IPS-20b (cell line): ENCODE results near the gene KCNAB1.

Experiments
- H3K27ac ChIP-seq: one replicate; pipeline ENCODE4 v1.5.1; 2013; ENCODE audit warnings: low read length
- H3K27me3 ChIP-seq: 2 replicates; pipeline ENCODE4 v1.6.1; 2013; ENCODE audit warnings: mild to moderate bottlenecking, low read length, inconsistent platforms; ENCODE audit not compliant: insufficient read depth
- H3K36me3 ChIP-seq: 2 replicates; pipeline ENCODE4 v1.6.1; 2013; ENCODE audit warnings: low read depth, mild to moderate bottlenecking, inconsistent platforms, low read length, moderate library complexity; ENCODE audit not compliant: insufficient read depth
- H3K4me1 ChIP-seq: 2 replicates; pipeline ENCODE4 v1.6.1; 2013; ENCODE audit warnings: mild to moderate bottlenecking, control low read depth, inconsistent platforms, low read length, moderate library complexity; ENCODE audit not compliant: insufficient read depth
- H3K4me3 ChIP-seq: 2 replicates; pipeline ENCODE4 v1.5.1; 2013; ENCODE audit warnings: mild to moderate bottlenecking, low read length, inconsistent platforms
- H3K9ac ChIP-seq: 2 replicates; pipeline ENCODE4 v1.6.1; 2013; ENCODE audit warnings: low read depth, mild to moderate bottlenecking, inconsistent platforms, low read length, moderate library complexity
- H3K9me3 ChIP-seq: 2 replicates; pipeline ENCODE4 v1.6.1; 2013; ENCODE audit warnings: mild to moderate bottlenecking, low read depth, low read length, inconsistent platforms; ENCODE audit not compliant: insufficient read depth

The KCNAB1 gene

DNA sequence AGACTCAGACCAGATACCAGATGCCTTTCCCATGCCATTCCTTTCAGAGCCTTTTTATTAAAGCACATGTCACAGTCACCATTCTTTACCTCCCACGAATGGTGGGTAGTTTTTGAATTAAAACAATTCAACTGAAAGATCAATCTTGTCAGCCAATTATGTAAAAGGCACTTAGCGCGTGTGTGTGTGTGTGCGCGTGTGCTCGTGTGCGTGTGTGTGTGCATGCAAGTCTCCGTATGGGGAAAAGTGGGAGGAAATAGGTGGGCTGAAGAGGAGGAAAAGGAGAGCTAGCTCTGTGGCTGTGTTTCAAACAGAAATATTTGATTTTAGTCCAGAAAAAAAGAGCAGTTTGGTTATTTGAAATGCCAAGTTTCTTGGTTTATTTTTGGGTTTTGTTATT, 177.2 kb downstream of the KCNAB1 start:
- peaks cover 19% of the 10 kb centered on the region for H3K27me3 ChIP-seq
- H3K9ac ChIP-seq: no peak overlapping the region
- H3K4me1 ChIP-seq: no peaks in the 10 kb centered on the region
- H3K4me3 ChIP-seq: no peak overlapping the region
- no peak overlapping the region for H3K27ac ChIP-seq
- no peaks in the 10 kb centered on the region for H3K9me3 ChIP-seq
- no peaks in the 10 kb centered on the region for H3K36me3 ChIP-seq

DNA sequence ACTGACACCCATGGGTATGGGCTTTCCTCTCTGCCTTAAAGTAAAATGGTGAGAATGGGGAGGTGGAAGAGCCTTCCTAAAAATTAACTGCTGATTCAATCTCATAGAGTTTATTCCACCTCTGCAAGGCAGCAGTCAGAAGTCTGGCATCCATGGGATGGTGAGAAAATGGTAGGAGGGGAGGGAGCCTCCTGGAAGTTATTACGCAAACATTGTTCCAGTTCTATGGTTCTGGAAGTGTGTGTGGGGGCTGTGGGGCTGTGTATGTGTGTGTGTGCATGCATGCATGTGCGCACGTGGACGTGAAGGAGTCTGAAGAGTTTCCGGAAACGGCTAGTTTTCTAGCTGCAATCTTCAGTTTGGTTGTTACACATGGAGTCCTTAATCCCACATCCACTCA, 177.6 kb downstream of the KCNAB1 start:
- Histone ChIP-seq H3K36me3 (no peaks in the 10 kb centered on the region), H3K9ac (no peak overlapping the region), H3K27me3 (peaks cover 14% of the 10 kb centered on the region), H3K27ac (no peak overlapping the region), H3K4me3 (no peak overlapping the region), H3K4me1 (no peaks in the 10 kb centered on the region), H3K9me3 (no peaks in the 10 kb centered on the region)

GRCh38 chr3:156298938-156299337, 178.6 kb downstream of the KCNAB1 start:
- Histone ChIP-seq H3K9me3 (no peaks in the 10 kb centered on the region), H3K4me1 (no peaks in the 10 kb centered on the region), H3K4me3 (no peak overlapping the region), H3K27ac (no peak overlapping the region), H3K9ac (no peak overlapping the region), H3K27me3 (peaks cover 5% of the 10 kb centered on the region), H3K36me3 (no peaks in the 10 kb centered on the region)

GRCh38 chr3:156299569-156299968, 179.2 kb downstream of the KCNAB1 start:
- H3K4me3 ChIP-seq: no peak overlapping the region
- no peaks in the 10 kb centered on the region for H3K9me3 ChIP-seq
- no peak overlapping the region for H3K9ac ChIP-seq
- no peaks in the 10 kb centered on the region for H3K36me3 ChIP-seq
- no peak overlapping the region for H3K27ac ChIP-seq
- no peaks in the 10 kb centered on the region for H3K4me1 ChIP-seq
- H3K27me3 ChIP-seq: no peaks in the 10 kb centered on the region

GRCh38 chr3:156300371-156300770, 180.0 kb downstream of the KCNAB1 start:
- Histone ChIP-seq H3K36me3 (no peaks in the 10 kb centered on the region), H3K4me1 (no peaks in the 10 kb centered on the region), H3K4me3 (no peak overlapping the region), H3K27me3 (no peaks in the 10 kb centered on the region), H3K9ac (no peak overlapping the region), H3K27ac (no peak overlapping the region), H3K9me3 (no peaks in the 10 kb centered on the region)

DNA sequence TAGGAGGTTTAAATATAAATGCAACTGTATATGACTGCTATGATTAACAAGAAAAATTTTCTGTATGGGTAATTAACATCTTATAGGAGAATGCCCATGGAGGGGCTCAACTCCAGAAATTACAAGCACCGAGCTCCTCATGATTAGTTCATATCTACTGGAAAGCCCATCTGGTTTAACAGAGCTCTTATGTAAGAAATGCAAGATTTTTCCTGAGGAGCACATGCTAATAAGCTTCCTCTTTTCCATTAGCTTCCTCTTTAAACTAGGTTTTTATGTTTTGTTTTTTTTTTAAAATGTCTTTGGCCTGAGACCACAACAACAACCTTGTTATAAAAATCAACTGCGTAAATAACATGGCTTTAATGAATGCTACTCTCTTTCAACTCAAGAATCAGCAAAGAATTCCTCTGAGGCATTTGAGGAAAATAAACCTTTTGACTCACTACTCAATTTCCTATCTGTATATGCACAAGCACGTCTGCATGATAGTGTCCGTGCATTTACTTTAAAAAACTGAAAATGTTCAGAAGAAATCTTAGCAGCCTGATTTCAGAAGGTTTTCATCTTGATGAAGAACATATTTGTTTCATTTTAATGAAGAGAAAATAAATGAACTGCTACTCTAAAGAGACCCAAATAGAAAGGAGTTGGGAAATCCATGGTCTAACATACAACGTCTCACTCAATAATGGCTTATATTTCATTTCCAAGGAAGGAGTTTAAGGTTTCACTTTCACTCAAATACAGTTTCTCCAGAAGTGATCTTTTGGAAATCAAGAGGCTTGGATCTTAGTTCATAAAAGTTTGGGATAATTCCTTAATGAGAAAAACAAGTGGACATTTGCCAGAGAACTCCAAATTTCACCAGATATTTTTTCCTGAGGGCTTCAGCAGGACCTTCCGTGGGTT, 180.8 kb downstream of the KCNAB1 start:
- Histone ChIP-seq H3K27ac (no peak overlapping the region), H3K27me3 (no peaks in the 10 kb centered on the region), H3K9me3 (no peaks in the 10 kb centered on the region), H3K4me3 (no peak overlapping the region), H3K4me1 (0 out of 2 replicates have a peak, but pooled peaks cover 3% of the 10 kb centered on the region), H3K9ac (no peak overlapping the region), H3K36me3 (no peaks in the 10 kb centered on the region)

- no peaks in the 10 kb centered on the region for H3K27me3 ChIP-seq
- 0 out of 2 replicates have a peak, but pooled peaks cover 3% of the 10 kb centered on the region for H3K4me1 ChIP-seq
- H3K27ac ChIP-seq: no peak overlapping the region
These were observed 182.8 kb downstream of the KCNAB1 start for GRCh38 chr3:156303001-156303707.

DNA sequence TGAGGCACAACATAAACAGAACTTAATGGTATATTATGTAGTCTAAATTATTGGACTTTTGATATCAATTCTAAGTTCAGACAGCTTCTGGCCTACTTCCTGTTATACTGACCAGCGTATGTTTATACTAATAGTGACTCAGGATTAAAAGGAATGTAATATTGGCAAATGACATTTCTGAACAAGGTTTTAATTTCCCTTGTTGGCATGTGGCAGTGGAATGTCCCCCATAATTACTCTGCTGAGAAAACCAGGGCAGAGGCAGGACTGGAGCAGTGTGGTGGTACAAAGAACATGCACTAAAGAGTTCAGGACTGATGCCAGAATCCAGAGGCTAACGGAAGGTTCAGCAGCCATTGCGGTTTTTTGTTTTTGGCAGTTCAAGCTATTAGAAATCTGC, 184.0 kb downstream of the KCNAB1 start:
- no peak overlapping the region for H3K9ac ChIP-seq
- H3K4me3 ChIP-seq: no peak overlapping the region
- no peaks in the 10 kb centered on the region for H3K9me3 ChIP-seq
- no peaks in the 10 kb centered on the region for H3K27me3 ChIP-seq
- no peak overlapping the region for H3K27ac ChIP-seq
- 0 out of 2 replicates have a peak, but pooled peaks cover 3% of the 10 kb centered on the region for H3K4me1 ChIP-seq
- no peaks in the 10 kb centered on the region for H3K36me3 ChIP-seq

More at GRCh38 chr3:156303001-156303707, 182.8 kb downstream of the KCNAB1 start:
- no peak overlapping the region for H3K9ac ChIP-seq
- no peaks in the 10 kb centered on the region for H3K36me3 ChIP-seq
- H3K4me3 ChIP-seq: no peak overlapping the region
- no peaks in the 10 kb centered on the region for H3K9me3 ChIP-seq

DNA sequence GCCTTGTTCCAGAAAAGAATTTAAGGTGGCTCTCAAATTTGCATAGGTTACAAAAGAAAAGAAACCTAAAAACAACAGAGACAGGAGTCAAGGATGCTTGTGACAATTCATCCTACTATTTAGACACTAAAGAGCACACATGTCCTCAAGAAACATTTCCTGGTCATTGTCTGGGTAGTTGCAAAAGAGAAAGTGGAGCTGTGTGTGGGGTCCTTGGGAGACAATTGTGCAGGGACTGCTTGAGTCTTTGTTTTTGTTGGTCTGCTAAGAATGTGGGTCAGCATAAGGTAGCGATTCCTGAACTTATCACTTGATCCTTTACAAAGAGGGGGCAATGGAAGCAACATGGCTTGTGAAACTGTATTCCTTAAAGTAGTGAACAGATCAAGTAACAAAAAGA, 185.3 kb downstream of the KCNAB1 start:
- H3K27ac ChIP-seq: no peak overlapping the region

GRCh38 chr3:156307704-156308103, 187.3 kb downstream of the KCNAB1 start:
- Histone ChIP-seq H3K9me3 (no peaks in the 10 kb centered on the region), H3K36me3 (no peaks in the 10 kb centered on the region), H3K4me1 (peaks cover 12% of the 10 kb centered on the region; the same call in 1 of the 2 replicates), H3K4me3 (no peak overlapping the region), H3K27ac (no peak overlapping the region), H3K27me3 (no peaks in the 10 kb centered on the region), H3K9ac (no peak overlapping the region)

More for the DNA sequence above, 185.3 kb downstream of the KCNAB1 start:
- Histone ChIP-seq H3K9ac (no peak overlapping the region), H3K9me3 (no peaks in the 10 kb centered on the region), H3K4me1 (0 out of 2 replicates have a peak, but pooled peaks cover 3% of the 10 kb centered on the region), H3K36me3 (no peaks in the 10 kb centered on the region), H3K27me3 (no peaks in the 10 kb centered on the region), H3K4me3 (no peak overlapping the region)

DNA sequence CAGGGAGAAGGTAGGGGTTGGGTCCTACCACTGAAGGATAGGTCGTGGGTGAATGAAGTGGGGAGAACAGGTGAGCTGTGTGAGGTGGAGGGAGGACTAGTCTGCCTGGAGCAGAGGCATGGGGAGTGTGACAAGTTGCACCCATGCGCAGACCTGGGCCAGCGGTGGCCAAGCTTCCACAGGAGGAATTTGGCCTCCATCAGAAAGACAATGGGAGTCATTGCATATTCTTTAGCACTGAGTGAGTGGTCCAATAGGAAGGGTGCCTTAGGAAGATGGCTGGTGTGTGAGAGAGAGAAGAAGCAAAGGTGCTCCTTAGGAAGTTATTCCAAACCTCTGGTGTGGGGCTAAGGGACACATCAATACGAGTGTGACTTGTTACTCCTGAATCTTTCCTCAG, 191.1 kb downstream of the KCNAB1 start:
- no peak overlapping the region for H3K27ac ChIP-seq
- no peaks in the 10 kb centered on the region for H3K36me3 ChIP-seq
- no peaks in the 10 kb centered on the region for H3K9me3 ChIP-seq
- no peaks in the 10 kb centered on the region for H3K27me3 ChIP-seq
- no peak overlapping the region for H3K9ac ChIP-seq
- H3K4me1 ChIP-seq: peaks cover 10% of the 10 kb centered on the region; the same call in 1 of the 2 replicates
- H3K4me3 ChIP-seq: no peak overlapping the region
